Measurements from ENCODE around the gene MYBBP1A. TPM values are rescaled to one million over a fixed set of nuclear protein-coding genes. Genes with fewer than 3 reads are reported as not detected.

MYBBP1A gene, protein sequence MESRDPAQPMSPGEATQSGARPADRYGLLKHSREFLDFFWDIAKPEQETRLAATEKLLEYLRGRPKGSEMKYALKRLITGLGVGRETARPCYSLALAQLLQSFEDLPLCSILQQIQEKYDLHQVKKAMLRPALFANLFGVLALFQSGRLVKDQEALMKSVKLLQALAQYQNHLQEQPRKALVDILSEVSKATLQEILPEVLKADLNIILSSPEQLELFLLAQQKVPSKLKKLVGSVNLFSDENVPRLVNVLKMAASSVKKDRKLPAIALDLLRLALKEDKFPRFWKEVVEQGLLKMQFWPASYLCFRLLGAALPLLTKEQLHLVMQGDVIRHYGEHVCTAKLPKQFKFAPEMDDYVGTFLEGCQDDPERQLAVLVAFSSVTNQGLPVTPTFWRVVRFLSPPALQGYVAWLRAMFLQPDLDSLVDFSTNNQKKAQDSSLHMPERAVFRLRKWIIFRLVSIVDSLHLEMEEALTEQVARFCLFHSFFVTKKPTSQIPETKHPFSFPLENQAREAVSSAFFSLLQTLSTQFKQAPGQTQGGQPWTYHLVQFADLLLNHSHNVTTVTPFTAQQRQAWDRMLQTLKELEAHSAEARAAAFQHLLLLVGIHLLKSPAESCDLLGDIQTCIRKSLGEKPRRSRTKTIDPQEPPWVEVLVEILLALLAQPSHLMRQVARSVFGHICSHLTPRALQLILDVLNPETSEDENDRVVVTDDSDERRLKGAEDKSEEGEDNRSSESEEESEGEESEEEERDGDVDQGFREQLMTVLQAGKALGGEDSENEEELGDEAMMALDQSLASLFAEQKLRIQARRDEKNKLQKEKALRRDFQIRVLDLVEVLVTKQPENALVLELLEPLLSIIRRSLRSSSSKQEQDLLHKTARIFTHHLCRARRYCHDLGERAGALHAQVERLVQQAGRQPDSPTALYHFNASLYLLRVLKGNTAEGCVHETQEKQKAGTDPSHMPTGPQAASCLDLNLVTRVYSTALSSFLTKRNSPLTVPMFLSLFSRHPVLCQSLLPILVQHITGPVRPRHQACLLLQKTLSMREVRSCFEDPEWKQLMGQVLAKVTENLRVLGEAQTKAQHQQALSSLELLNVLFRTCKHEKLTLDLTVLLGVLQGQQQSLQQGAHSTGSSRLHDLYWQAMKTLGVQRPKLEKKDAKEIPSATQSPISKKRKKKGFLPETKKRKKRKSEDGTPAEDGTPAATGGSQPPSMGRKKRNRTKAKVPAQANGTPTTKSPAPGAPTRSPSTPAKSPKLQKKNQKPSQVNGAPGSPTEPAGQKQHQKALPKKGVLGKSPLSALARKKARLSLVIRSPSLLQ (N-terminal part only)
- total RNA-seq = 63.2 and 72.3 TPM in 2 replicates

DNA sequence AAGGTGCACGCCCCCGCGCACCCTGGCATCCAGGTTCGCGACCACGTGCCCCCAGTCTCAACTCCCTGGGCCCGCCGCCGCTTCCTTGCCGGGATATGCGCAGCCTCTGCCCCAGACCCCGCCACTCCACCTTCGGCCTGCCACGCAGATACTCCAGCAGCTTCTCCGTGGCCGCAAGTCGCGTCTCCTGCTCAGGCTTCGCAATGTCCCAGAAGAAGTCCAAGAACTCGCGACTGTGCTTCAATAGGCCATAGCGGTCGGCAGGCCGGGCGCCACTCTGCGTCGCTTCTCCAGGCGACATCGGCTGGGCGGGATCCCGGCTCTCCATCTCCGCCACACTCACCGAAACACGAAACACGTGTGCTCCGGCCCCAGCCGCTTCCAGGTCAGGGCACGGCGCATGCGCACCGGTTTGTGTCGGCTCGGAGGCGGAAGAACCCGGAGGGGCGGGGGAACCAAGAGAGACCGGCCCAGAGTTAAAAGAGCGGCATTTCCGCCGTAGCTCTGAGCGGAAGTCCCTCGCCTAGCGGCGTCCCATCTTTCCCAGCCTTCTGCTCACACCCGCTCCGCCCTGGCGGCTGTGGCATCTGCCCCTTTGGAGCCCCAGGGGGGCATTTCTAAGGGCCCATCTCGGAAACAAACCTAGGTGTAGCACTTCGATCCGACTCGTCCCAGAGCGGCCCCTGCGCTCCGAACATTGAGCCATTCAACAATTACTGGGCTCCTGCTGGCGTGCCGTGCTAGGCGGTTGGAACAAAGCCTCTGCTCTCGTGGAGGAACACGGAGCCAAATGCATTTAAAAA lies at the start of gene MYBBP1A:
MYBBP1A (minus strand) TSS at position 388 of the 803 bp plus-strand sequence; CDS start at position 328, 60 bp downstream.

DNA sequence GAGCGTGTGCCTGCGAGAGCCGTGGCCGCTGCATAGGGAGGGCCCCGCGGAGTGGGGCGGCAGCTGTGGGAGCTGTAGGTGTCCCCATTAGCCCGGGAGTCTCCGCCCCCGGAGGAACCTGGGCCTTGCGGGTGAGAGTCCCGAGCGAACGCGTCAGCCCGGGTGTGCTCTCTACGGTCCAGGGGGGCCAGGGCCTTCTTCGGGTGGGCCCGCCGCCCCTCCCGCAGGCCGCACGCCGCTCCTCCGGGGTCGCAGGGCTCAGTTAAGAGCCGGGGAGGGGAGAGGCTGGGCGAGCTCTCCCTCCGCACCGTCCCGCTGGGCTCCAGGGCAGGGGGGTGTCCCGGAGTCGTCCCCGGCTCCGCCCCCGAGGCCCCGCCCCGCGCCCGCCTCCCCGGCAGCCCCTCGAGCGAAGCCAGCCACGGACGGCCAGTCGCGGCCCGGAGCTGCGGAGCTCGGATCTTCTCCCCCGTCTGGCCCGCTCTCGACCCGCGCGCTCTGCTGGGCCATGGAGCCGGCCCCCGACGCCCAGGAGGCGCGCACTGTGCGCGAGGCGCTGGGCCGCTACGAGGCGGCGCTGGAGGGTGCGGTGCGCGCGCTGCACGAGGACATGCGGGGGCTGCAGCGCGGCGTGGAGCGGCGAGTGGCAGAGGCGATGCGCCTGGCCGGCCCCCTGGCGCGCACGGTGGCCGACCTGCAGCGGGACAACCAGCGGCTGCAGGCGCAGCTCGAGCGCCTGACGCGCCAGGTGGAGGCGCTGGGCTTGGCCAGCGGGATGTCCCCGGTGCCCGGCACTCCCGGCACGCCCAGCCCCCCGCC lies 29.1 kb upstream of the MYBBP1A start, which contains the start of gene SMTNL2:
SMTNL2 (plus strand) TSS at position 429 of the 816 bp plus-strand sequence; CDS start at position 506, 77 bp downstream.

DNA sequence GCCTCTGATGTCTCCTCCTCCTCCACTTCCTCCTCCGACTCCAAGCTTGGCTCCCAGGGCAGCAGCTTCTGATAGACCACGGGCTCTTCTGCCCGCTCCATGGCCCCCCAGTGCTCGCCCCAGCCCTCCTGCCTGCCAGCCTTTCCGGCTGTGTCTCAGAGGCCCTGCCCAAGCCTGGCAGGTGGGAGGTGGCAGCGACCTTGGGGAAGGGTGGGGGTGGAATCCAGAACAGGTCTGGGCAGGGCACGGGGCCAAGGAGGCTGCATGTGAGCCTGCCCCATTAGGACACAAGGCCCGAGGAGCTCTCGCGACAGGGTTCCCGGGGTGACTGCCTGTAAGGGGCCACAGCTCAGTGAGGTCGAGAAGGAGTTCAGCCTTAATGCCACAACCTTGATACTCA lies 5.2 kb upstream of the MYBBP1A start, which contains the start of gene GGT6:
GGT6 (minus strand) TSS at position 157 of the 400 bp plus-strand sequence; CDS start at position 101, 56 bp downstream.

DNA sequence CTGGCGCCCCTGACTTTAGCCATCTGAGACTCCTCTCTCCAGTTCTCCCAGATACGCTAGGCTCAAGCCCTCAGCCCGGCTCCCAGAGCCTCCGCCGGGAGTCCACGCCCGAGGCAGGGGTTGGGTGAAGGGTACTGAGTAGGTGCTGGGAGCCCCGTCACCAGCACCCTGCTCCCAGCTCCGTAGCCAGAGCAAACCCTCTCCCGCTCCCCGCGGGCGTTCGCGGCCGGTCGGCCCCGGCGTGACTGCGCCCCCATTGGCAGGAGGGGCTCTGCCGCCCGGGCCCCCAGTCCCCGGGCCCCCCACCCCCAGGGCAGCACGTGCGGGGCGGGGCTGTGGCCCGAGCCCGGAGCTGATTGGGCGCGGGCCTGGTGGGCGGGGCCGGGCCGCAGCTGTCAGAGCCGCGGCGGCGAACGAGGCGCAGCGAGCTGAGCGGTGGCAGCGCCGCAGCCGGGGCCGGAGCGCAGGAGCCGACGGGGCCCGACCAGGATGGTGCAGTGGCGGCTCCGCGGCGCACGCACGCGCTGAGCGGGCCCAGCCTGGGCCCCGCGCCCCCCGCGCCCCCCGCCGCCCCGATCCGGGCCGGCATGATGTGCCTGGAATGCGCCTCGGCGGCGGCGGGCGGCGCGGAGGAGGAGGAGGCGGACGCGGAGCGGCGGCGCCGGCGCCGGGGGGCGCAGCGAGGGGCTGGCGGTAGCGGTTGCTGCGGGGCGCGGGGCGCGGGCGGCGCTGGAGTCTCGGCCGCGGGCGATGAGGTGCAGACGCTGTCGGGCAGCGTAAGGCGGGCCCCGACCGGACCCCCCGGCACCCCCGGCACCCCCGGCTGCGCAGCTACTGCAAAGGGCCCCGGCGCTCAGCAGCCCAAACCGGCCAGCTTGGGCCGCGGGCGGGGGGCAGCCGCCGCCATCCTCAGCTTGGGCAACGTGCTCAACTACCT lies 56.5 kb downstream of the MYBBP1A start, which contains the start of gene SPNS2:
SPNS2 (plus strand) TSS at position 421 of the 937 bp plus-strand sequence; CDS start at position 588, 167 bp downstream.

Other genes starting within 250 kb of the MYBBP1A start
- gene UBE2G1, start 188.7 kb downstream of the MYBBP1A start, total RNA-seq = 34.3 and 42.4 TPM in 2 replicates
- gene SPNS3, start 121.4 kb downstream of the MYBBP1A start, total RNA-seq = not detected in 2 replicates
- gene SPNS2, start 56.5 kb downstream of the MYBBP1A start, total RNA-seq = 0.18 and 2.9 TPM in 2 replicates
- gene GGT6, start 5.2 kb upstream of the MYBBP1A start, total RNA-seq = not detected in 2 replicates
- gene SMTNL2, start 29.1 kb upstream of the MYBBP1A start, total RNA-seq = not detected in 2 replicates
- not detected in 2 replicates for gene ALOX15, start 86.3 kb upstream of the MYBBP1A start, total RNA-seq
- 18.3 and 31.6 TPM in 2 replicates for gene PELP1, start 148.8 kb upstream of the MYBBP1A start, total RNA-seq
- gene ARRB2, start 155.2 kb upstream of the MYBBP1A start, total RNA-seq = 3.9 and 4.3 TPM in 2 replicates
- 8.4 and 17.5 TPM in 2 replicates for gene MED11, start 176.0 kb upstream of the MYBBP1A start, total RNA-seq
- gene ZMYND15, start 184.4 kb upstream of the MYBBP1A start, total RNA-seq = 0.16 TPM in 1 of 2 replicates, not detected in the other
- 1.6 and 6.8 TPM in 2 replicates for gene CXCL16, start 184.5 kb upstream of the MYBBP1A start, total RNA-seq
- gene TM4SF5, start 216.5 kb upstream of the MYBBP1A start, total RNA-seq = not detected in 2 replicates
- gene VMO1, start 231.0 kb upstream of the MYBBP1A start, total RNA-seq = 0.18 TPM in 1 of 2 replicates, not detected in the other
- not detected in 2 replicates for gene GLTPD2, start 233.6 kb upstream of the MYBBP1A start, total RNA-seq
- gene PSMB6, start 240.8 kb upstream of the MYBBP1A start, total RNA-seq = 159 and 177 TPM in 2 replicates

All from cardiac atrium fibroblast (primary cell).